DND-41 (cell line): ENCODE data around the gene SELL.

ENCODE experiments used
- ATAC-seq: fragments of 200-7000 bp; cut with Tn5 transposase; 3 replicates; pipeline ENCODE4 v1.9.1; 2021; ENCODE audit warnings: low read depth; ENCODE audit not compliant: insufficient read depth
- DNase-seq: peaks from one replicate; pipeline ENCODE4 v3.0.0-alpha.2; 2020
- H2AFZ ChIP-seq: 2 replicates; pipeline ENCODE4 v1.6.0; 2012; ENCODE audit warnings: low read depth, low read length
- H3K27ac ChIP-seq: 2 replicates; pipeline ENCODE4 v1.5.1; 2012; ENCODE audit warnings: low read length, inconsistent platforms
- H3K27me3 ChIP-seq: fragments of 200-600 bp; sonication (generic); 2 replicates; pipeline ENCODE4 v1.6.0; 2012; ENCODE audit warnings: low read length, mild to moderate bottlenecking, inconsistent platforms; ENCODE audit not compliant: insufficient read depth, poor library complexity
- H3K36me3 ChIP-seq: 2 replicates; pipeline ENCODE4 v1.5.1; 2012; ENCODE audit warnings: low read length, inconsistent platforms; ENCODE audit not compliant: insufficient read depth
- H3K4me1 ChIP-seq: 2 replicates; pipeline ENCODE4 v1.5.1; 2012; ENCODE audit warnings: mild to moderate bottlenecking, low read length; ENCODE audit not compliant: insufficient read depth
- H3K4me2 ChIP-seq: 2 replicates; pipeline ENCODE4 v1.6.0; 2012; ENCODE audit warnings: mild to moderate bottlenecking, moderate library complexity, low read length, inconsistent platforms; ENCODE audit not compliant: insufficient read depth
- H3K4me3 ChIP-seq, 2 experiments: fragments of 200-600 bp in 1 of 2; shearing (Covaris generic) in 1 of 2; 2 replicates each; pipeline ENCODE4 v1.5.1; 2012 to 2016; ENCODE audit warnings: inconsistent platforms in 2 of 2, low read length in 2 of 2, mild to moderate bottlenecking in 2 of 2, low read depth in 1 of 2, moderate library complexity in 1 of 2
- H3K79me2 ChIP-seq: 2 replicates; pipeline ENCODE4 v1.6.0; 2012; ENCODE audit warnings: low read length, inconsistent platforms; ENCODE audit not compliant: insufficient read depth
- H3K9ac ChIP-seq: 2 replicates; pipeline ENCODE4 v1.6.0; 2012; ENCODE audit warnings: low read depth, mild to moderate bottlenecking, inconsistent platforms, low read length, moderate library complexity
- H3K9me3 ChIP-seq: 2 replicates; pipeline ENCODE4 v1.5.1; 2012; ENCODE audit warnings: low read length, moderate library complexity, mild to moderate bottlenecking, inconsistent platforms; ENCODE audit not compliant: insufficient read depth, severe bottlenecking
- H4K20me1 ChIP-seq: 2 replicates; pipeline ENCODE4 v1.6.0; 2012; ENCODE audit warnings: low read length; ENCODE audit not compliant: insufficient read depth
- EZH2 ChIP-seq: IDR thresholded peaks from 3 replicates; pipeline ENCODE4 v1.6.1; 2012; ENCODE audit warnings: borderline replicate concordance, low read depth, mild to moderate bottlenecking, moderate library complexity, low read length, inconsistent platforms; ENCODE audit not compliant: severe bottlenecking
- TF ChIP-seq, protein P1 (sequence below): IDR thresholded peaks from 2 replicates; pipeline ENCODE4 v1.5.1; 2012; ENCODE audit warnings: borderline replicate concordance, low read length, moderate library complexity, mild to moderate bottlenecking; ENCODE audit not compliant: poor library complexity, severe bottlenecking; ENCODE audit errors: extremely low read depth

SELL gene

DNA sequence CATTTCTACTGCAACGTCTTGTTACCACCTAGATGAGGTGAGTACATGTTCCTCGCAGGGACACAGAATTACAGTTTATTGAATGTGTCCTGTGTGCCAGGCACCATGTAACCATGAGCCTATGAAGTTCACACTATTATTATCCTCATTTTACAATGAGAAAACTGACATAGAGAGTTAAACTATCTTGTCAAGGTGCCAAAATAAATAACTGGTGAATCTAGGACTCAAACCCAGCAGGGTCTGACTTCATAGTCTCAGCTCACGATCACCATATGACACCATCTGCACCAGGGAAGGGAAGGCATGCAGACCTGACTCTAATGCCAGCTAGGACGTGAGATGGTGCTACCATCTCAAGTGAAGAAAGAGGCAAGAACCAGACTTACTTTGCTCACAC, 20.0 kb upstream of the SELL start:
- TF ChIP-seq EZH2: no peak
- TF ChIP-seq, protein P1, sequence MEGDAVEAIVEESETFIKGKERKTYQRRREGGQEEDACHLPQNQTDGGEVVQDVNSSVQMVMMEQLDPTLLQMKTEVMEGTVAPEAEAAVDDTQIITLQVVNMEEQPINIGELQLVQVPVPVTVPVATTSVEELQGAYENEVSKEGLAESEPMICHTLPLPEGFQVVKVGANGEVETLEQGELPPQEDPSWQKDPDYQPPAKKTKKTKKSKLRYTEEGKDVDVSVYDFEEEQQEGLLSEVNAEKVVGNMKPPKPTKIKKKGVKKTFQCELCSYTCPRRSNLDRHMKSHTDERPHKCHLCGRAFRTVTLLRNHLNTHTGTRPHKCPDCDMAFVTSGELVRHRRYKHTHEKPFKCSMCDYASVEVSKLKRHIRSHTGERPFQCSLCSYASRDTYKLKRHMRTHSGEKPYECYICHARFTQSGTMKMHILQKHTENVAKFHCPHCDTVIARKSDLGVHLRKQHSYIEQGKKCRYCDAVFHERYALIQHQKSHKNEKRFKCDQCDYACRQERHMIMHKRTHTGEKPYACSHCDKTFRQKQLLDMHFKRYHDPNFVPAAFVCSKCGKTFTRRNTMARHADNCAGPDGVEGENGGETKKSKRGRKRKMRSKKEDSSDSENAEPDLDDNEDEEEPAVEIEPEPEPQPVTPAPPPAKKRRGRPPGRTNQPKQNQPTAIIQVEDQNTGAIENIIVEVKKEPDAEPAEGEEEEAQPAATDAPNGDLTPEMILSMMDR: no peak
- Histone ChIP-seq H2AFZ (no peak overlapping the region), H3K36me3 (no peaks in the 10 kb centered on the region), H4K20me1 (no peaks in the 10 kb centered on the region), H3K4me1 (no peaks in the 10 kb centered on the region), H3K79me2 (no peaks in the 10 kb centered on the region), H3K9me3 (peaks cover 1% of the 10 kb centered on the region), H3K4me2 (no peak overlapping the region), H3K4me3 (no peak overlapping the region), H3K9ac (no peak overlapping the region), H3K27me3 (no peaks in the 10 kb centered on the region), H3K27ac (no peak overlapping the region)
- ATAC-seq (no peak), DNase-seq (no peak)

DNA sequence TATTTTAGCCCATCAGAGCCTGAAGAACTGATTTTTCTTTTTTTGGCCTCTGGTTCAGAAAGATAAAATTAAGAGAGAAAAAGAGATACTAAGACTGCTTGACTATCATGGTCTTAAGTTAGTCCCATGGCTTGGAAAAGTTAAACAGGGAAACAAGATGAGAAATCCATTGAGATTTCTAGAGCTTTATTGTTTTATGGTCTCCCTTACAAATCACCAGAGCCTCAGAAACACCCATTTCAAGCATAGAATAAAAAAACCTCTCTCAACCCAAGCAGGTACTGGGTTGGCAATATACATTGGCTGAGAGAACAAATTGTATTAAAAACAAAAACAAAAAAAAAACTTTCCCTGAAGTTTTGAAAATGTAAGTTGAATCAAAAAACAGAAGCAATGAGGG, 18.6 kb upstream of the SELL start:
- Histone ChIP-seq H3K27me3 (no peaks in the 10 kb centered on the region), H3K4me1 (no peaks in the 10 kb centered on the region), H3K27ac (no peak overlapping the region)

DNA sequence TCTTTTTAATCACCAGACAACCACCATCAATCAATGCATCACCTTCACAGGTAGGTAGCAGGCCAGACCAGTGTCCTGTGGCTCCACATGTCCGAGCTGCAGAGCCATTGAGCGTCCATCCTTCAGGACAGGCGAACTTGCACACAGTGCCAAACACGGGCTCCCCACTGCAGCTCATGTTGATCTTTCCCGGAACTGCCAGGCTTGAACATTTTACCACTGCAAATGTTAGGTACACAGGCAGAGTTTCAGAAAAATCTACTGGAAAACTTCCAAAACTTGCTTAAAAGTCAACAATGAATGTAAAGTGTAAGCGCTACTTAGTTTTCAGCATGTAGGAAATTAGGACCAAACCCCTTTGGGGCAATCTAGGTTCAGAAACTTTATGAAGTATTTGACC, 15.9 kb upstream of the SELL start:
- no peak overlapping the region for H3K4me2 ChIP-seq
- H4K20me1 ChIP-seq: no peaks in the 10 kb centered on the region
- H3K79me2 ChIP-seq: no peaks in the 10 kb centered on the region
- no peaks in the 10 kb centered on the region for H3K36me3 ChIP-seq
- H3K27me3 ChIP-seq: no peaks in the 10 kb centered on the region
- H3K27ac ChIP-seq: no peak overlapping the region
- no peak overlapping the region for H3K4me3 ChIP-seq
- peaks cover 24% of the 10 kb centered on the region for H3K4me1 ChIP-seq
- H3K9me3 ChIP-seq: peaks cover 1% of the 10 kb centered on the region
- DNase-seq (no peak), ATAC-seq (no peak)
- TF ChIP-seq, protein P1: no peak
- no peak for TF ChIP-seq EZH2
- H2AFZ ChIP-seq: no peak overlapping the region
- no peak overlapping the region for H3K9ac ChIP-seq

More for the DNA sequence above, 18.6 kb upstream of the SELL start:
- Histone ChIP-seq H3K9me3 (peaks cover 1% of the 10 kb centered on the region), H4K20me1 (no peaks in the 10 kb centered on the region), H3K4me2 (no peak overlapping the region), H3K36me3 (no peaks in the 10 kb centered on the region), H2AFZ (no peak overlapping the region), H3K9ac (no peak overlapping the region), H3K79me2 (no peaks in the 10 kb centered on the region), H3K4me3 (no peak overlapping the region)
- ATAC-seq (no peak), DNase-seq (no peak)
- TF ChIP-seq, protein P1: no peak

DNA sequence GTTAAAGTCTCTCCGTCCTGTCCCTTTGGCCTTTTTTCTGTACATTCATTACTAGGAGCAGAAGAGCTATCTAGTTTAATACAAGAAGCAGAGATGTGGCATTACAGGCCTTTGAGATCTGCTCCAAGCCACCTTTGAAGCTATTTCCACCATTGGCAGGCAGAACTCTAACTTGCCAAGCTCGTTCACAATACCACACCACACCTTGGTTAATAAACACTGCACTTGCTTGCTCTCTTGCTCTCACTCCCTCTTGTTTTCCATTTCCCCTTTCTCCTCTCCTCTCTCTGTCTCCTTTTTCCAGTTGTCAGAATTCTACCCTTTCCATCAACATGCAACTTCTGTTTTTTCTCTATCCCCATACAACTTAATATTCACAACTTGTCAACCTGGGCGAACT, 15.4 kb upstream of the SELL start:
- ATAC-seq: no peak
- no peak for TF ChIP-seq EZH2
- TF ChIP-seq, protein P1: no peak
- H3K27ac ChIP-seq: no peak overlapping the region
- H3K79me2 ChIP-seq: no peaks in the 10 kb centered on the region
- H3K9me3 ChIP-seq: peaks cover 1% of the 10 kb centered on the region
- DNase-seq: no peak
- H4K20me1 ChIP-seq: no peaks in the 10 kb centered on the region
- no peak overlapping the region for H3K4me2 ChIP-seq
- H2AFZ ChIP-seq: peak overlapping the region; percentile 45; the same call in 1 of the 2 replicates
- no peak overlapping the region for H3K4me3 ChIP-seq
- no peaks in the 10 kb centered on the region for H3K27me3 ChIP-seq
- H3K4me1 ChIP-seq: peaks cover 28% of the 10 kb centered on the region
- H3K36me3 ChIP-seq: no peaks in the 10 kb centered on the region
- H3K9ac ChIP-seq: no peak overlapping the region
